HepG2 (cell line): ENCODE results near the gene MBTPS2. TPM values are rescaled to one million over a fixed set of nuclear protein-coding genes. Genes with fewer than 3 reads are reported as not detected.

Source experiments
- ATAC-seq: fragments of 200-7000 bp; cut with Tn5 transposase; 3 replicates; pipeline ENCODE4 v1.9.1; 2020; ENCODE audit warnings: mild to moderate bottlenecking, moderate library complexity
- BruUV-seq: library from RNA; stranded (reverse); fragments of 400-500 nt; replicated peaks from 2 replicates; lab custom pipeline; 2021; lab: Mats Ljungman, UMichigan
- CTCF ChIA-PET: fragments of 300-600 bp; formaldehyde crosslinking; extraction: SDS; loops from one replicate; lab custom pipeline; 2021; ENCODE audit warnings: low total read pairs, inconsistent platforms, low intra/inter-chr PET ratio; lab: Yijun Ruan, JAX
- POLR2A ChIA-PET: fragments of 350-600 bp; sonication (Branson Sonifier 250); formaldehyde crosslinking; loops from one replicate; lab custom pipeline; 2020; ENCODE audit warnings: antibody characterized with exemption, inconsistent platforms; lab: Yijun Ruan, JAX
- DNase-seq: peaks from one replicate; pipeline ENCODE4 v3.0.0-alpha.2; 2015; ENCODE audit warnings: low spot score
- FAIRE-seq: peaks from 3 replicates; lab custom pipeline; 2011; peaks lifted over from hg19 to GRCh38; lab: Jason Lieb, UNC
- H2AFZ ChIP-seq: one replicate; pipeline ENCODE4 v1.6.1; 2011; ENCODE audit warnings: low read length, inconsistent platforms
- H3K27ac ChIP-seq: fragments of 300-600 bp; 3 replicates; pipeline ENCODE4 v1.8.0; 2011; ENCODE audit warnings: mixed run types, mild to moderate bottlenecking, mixed read lengths, low read length, inconsistent platforms; ENCODE audit not compliant: insufficient read depth; ENCODE audit errors: extremely low read length
- H3K27me3 ChIP-seq, 2 experiments: fragments of 200-600 bp in 1 of 2; 2 replicates in 1 of 2; 3 replicates in 1 of 2; pipeline versions ENCODE4 v1.6.0 to v1.8.0; 2011; ENCODE audit warnings: low read length in 2 of 2, mild to moderate bottlenecking in 2 of 2, moderate library complexity in 2 of 2, inconsistent platforms in 1 of 2; ENCODE audit not compliant: insufficient read depth in 2 of 2, control insufficient read depth in 1 of 2
- H3K36me3 ChIP-seq, 2 experiments: fragments of 200-600 bp in 1 of 2; replicated peaks in 1 of 2; 2 replicates in 1 of 2; 3 replicates in 1 of 2; pipeline versions ENCODE4 v1.5.1 to v1.8.0; 2011; ENCODE audit warnings: low read length in 2 of 2, inconsistent platforms in 1 of 2; ENCODE audit not compliant: insufficient read depth in 2 of 2, control insufficient read depth in 1 of 2
- H3K4me1 ChIP-seq: 2 replicates; pipeline ENCODE4 v1.5.1; 2012; ENCODE audit warnings: low read length, inconsistent platforms; ENCODE audit not compliant: insufficient read depth
- H3K4me2 ChIP-seq: 2 replicates; pipeline ENCODE4 v1.6.0; 2011; ENCODE audit warnings: low read depth, low read length, inconsistent platforms
- H3K4me3 ChIP-seq, 3 experiments: fragments of 200-600 bp in 1 of 3; sonication (generic), shearing (Covaris generic) in 1 of 3; replicated peaks in 1 of 3; 2 replicates each; pipeline ENCODE4 v1.5.1; 2011 to 2016; ENCODE audit warnings: low read length in 3 of 3, inconsistent platforms in 2 of 3, low read depth in 2 of 3, mild to moderate bottlenecking in 2 of 3, control low read depth in 1 of 3, mixed read lengths in 1 of 3; ENCODE audit not compliant: insufficient read depth in 1 of 3
- H3K79me2 ChIP-seq: one replicate; pipeline ENCODE4 v1.6.1; 2011; ENCODE audit warnings: low read length, inconsistent platforms; ENCODE audit not compliant: insufficient read depth
- H3K9ac ChIP-seq: 2 replicates; pipeline ENCODE4 v1.6.0; 2011; ENCODE audit warnings: mild to moderate bottlenecking, low read depth, low read length, inconsistent platforms; ENCODE audit not compliant: insufficient read depth
- H3K9me3 ChIP-seq: 2 replicates; pipeline ENCODE4 v1.5.1; 2012; ENCODE audit warnings: mild to moderate bottlenecking, low read length
- H4K20me1 ChIP-seq: 2 replicates; pipeline ENCODE4 v1.6.0; 2011; ENCODE audit warnings: inconsistent platforms, mild to moderate bottlenecking, low read length, moderate library complexity; ENCODE audit not compliant: insufficient read depth
- IRX3 ChIP-seq: sonication (generic); formaldehyde crosslinking; IDR thresholded peaks from 2 replicates; pipeline ENCODE4 v1.8.1; 2023; ENCODE audit warnings: mild to moderate bottlenecking, low read depth, missing genetic modification reagents, borderline replicate concordance
- MIER3 ChIP-seq: IDR thresholded peaks from 2 replicates; pipeline ENCODE4 v1.6.1; 2016; ENCODE audit warnings: missing compliant biosample characterization, borderline replicate concordance
- NFE2L1 ChIP-seq: sonication (generic); formaldehyde crosslinking; IDR thresholded peaks from 2 replicates; pipeline ENCODE4 v1.4.0; 2020; ENCODE audit warnings: missing genetic modification reagents, mild to moderate bottlenecking, borderline replicate concordance
- SALL1 ChIP-seq: sonication (generic); formaldehyde crosslinking; IDR thresholded peaks from 2 replicates; pipeline ENCODE4 v1.8.0; 2022; ENCODE audit warnings: mild to moderate bottlenecking, missing genetic modification reagents
- THYN1 ChIP-seq: sonication (generic); formaldehyde crosslinking; IDR thresholded peaks from 2 replicates; pipeline ENCODE4 v1.8.1; 2023; ENCODE audit warnings: low read depth, mild to moderate bottlenecking, moderate library complexity, missing genetic modification reagents, borderline replicate concordance
- YEATS4 ChIP-seq: sonication (generic); formaldehyde crosslinking; IDR thresholded peaks from 2 replicates; pipeline ENCODE4 v1.4.0; 2020; ENCODE audit warnings: missing genetic modification reagents, borderline replicate concordance
- ZBTB37 ChIP-seq: sonication (generic); formaldehyde crosslinking; IDR thresholded peaks from 2 replicates; pipeline ENCODE4 v1.4.0; 2020; ENCODE audit warnings: mild to moderate bottlenecking, missing genetic modification reagents
- ZFP82 ChIP-seq: sonication (generic); formaldehyde crosslinking; IDR thresholded peaks from 2 replicates; pipeline ENCODE4 v1.5.1; 2020; ENCODE audit warnings: mild to moderate bottlenecking, missing genetic modification reagents, borderline replicate concordance
- ZNF143 ChIP-seq: sonication (generic); formaldehyde crosslinking; IDR thresholded peaks from 2 replicates; pipeline ENCODE4 v1.4.0; 2020; ENCODE audit warnings: missing genetic modification reagents
- ZNF337 ChIP-seq: sonication (generic); formaldehyde crosslinking; IDR thresholded peaks from 2 replicates; pipeline ENCODE4 v1.5.1; 2020; ENCODE audit warnings: missing genetic modification reagents, low read depth, mild to moderate bottlenecking, borderline replicate concordance
- ZNF556 ChIP-seq: sonication (generic); formaldehyde crosslinking; IDR thresholded peaks from 2 replicates; pipeline ENCODE4 v1.4.0; 2020; ENCODE audit warnings: mild to moderate bottlenecking, missing genetic modification reagents, borderline replicate concordance
- ZNF7 ChIP-seq: IDR thresholded peaks from 2 replicates; pipeline ENCODE4 v1.6.1; 2016; ENCODE audit warnings: missing biosample characterization, missing genetic modification reagents
- WGBS: methylation state at CpG from one replicate; pipeline ENCODE4 v1.1.6; 2017; ENCODE audit warnings: low lambda C conversion rate; 5-methylcytosine and 5-hydroxymethylcytosine counted together
- in situ Hi-C: cut with HindIII; loops from 2 replicates; pipeline ENCODE4 v1.10.0; 2017; ENCODE audit warnings: low pct_unique_long_range_greater_than_20kb; ENCODE audit not compliant: extremely low pct_ligation_motif_present
- intact Hi-C: fragments of 100-400 bp; cut with micrococcal nuclease; formaldehyde crosslinking; loops from one replicate; pipeline ENCODE4 v1.10.0; 2022; ENCODE audit not compliant: unreplicated experiment
- polyA plus RNA-seq, 8 experiments: library from polyadenylated mRNA; depleted of rRNA in 3 of 8; stranded (reverse) in 7 of 8; unstranded in 1 of 8; fragments of >200 nt; fragmentation: Illumina TruSeq in 4 of 8; extraction: Trizol in 4 of 8; gene quantifications; 2 replicates each; pipeline versions ENCODE4 v1.2.1 to v1.2.3, GENCODE V29; 2011 to 2016; ENCODE audit warnings: low read depth in 4 of 8, missing spikeins in 1 of 8, mixed read lengths in 1 of 8; ENCODE audit not compliant: insufficient read depth in 1 of 8
- total RNA-seq, 5 experiments: library from RNA; depleted of rRNA; stranded (reverse); fragments of >200 nt; fragmentation: Illumina TruSeq; extraction: Trizol; gene quantifications; 2 replicates each; pipeline ENCODE4 v1.2.3, GENCODE V29; 2016; ENCODE audit warnings: low read depth in 1 of 5
- TF ChIP-seq, protein P1 (sequence below): sonication (generic); formaldehyde crosslinking; IDR thresholded peaks from 2 replicates; pipeline ENCODE4 v1.4.0; 2020; ENCODE audit warnings: missing genetic modification reagents

Gene MBTPS2
- total and polyA plus RNA-seq, 2 of the 13 experiments (the other 11 are each of a cell fraction or from before 2014, with no cell fraction given): 5.7 to 14.4 TPM

GRCh38 chrX:21863241-21863640, 23.8 kb downstream of the MBTPS2 start:
- no peak overlapping the region for H3K9ac ChIP-seq
- ATAC-seq (no peak), DNase-seq (no peak), FAIRE-seq (no peak)
- no peaks in the 10 kb centered on the region for H3K27me3 ChIP-seq
- no peaks in the 10 kb centered on the region for H4K20me1 ChIP-seq
- H3K9me3 ChIP-seq: no peaks in the 10 kb centered on the region
- H3K27ac ChIP-seq: no peak overlapping the region
- ChIA-PET POLR2A (no interaction called here), CTCF (no interaction called here)
- H3K4me2 ChIP-seq: no peak overlapping the region
- in situ Hi-C loops (no loop called here), intact Hi-C loops (no loop called here)
- TF ChIP-seq NFE2L1 (CRISPR knock-in tag): no peak
- no peak for TF ChIP-seq THYN1
- no peak for TF ChIP-seq ZNF7 (CRISPR knock-in tag)
- TF ChIP-seq ZFP82 (CRISPR knock-in tag): no peak
- no peak for TF ChIP-seq SALL1 (CRISPR knock-in tag)
- no peak for TF ChIP-seq ZBTB37 (CRISPR knock-in tag)
- no peak for TF ChIP-seq MIER3 (CRISPR knock-in tag)
- TF ChIP-seq YEATS4 (CRISPR knock-in tag): no peak
- no peak for TF ChIP-seq IRX3 (CRISPR knock-in tag)
- TF ChIP-seq, protein P1, sequence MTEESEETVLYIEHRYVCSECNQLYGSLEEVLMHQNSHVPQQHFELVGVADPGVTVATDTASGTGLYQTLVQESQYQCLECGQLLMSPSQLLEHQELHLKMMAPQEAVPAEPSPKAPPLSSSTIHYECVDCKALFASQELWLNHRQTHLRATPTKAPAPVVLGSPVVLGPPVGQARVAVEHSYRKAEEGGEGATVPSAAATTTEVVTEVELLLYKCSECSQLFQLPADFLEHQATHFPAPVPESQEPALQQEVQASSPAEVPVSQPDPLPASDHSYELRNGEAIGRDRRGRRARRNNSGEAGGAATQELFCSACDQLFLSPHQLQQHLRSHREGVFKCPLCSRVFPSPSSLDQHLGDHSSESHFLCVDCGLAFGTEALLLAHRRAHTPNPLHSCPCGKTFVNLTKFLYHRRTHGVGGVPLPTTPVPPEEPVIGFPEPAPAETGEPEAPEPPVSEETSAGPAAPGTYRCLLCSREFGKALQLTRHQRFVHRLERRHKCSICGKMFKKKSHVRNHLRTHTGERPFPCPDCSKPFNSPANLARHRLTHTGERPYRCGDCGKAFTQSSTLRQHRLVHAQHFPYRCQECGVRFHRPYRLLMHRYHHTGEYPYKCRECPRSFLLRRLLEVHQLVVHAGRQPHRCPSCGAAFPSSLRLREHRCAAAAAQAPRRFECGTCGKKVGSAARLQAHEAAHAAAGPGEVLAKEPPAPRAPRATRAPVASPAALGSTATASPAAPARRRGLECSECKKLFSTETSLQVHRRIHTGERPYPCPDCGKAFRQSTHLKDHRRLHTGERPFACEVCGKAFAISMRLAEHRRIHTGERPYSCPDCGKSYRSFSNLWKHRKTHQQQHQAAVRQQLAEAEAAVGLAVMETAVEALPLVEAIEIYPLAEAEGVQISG (CRISPR knock-in tag): no peak
- TF ChIP-seq ZNF556 (CRISPR knock-in tag): no peak
- no peak for TF ChIP-seq ZNF337 (CRISPR knock-in tag)
- no peak for TF ChIP-seq ZNF143 (CRISPR knock-in tag)
- no peak overlapping the region for H2AFZ ChIP-seq
- no peaks in the 10 kb centered on the region for H3K4me1 ChIP-seq
- no peak overlapping the region for H3K4me3 ChIP-seq
- H3K79me2 ChIP-seq: no peaks in the 10 kb centered on the region
- 94% methylated on average over 1 of the region's 1 CpG for WGBS
- no peaks in the 10 kb centered on the region for H3K36me3 ChIP-seq
- no TSS peak for BruUV-seq
